Ishikawa (cell line): ENCODE results near the gene ZNF805.

Experiments
- EP300 ChIP-seq: IDR thresholded peaks from 2 replicates; pipeline ENCODE4 v1.6.1; 2012; ENCODE audit warnings: borderline replicate concordance
- MAX ChIP-seq: IDR thresholded peaks from 2 replicates; pipeline ENCODE4 v1.6.1; 2012
- NFIC ChIP-seq: IDR thresholded peaks from 2 replicates; pipeline ENCODE4 v1.6.1; 2012
- TAF1 ChIP-seq: IDR thresholded peaks from 2 replicates; pipeline ENCODE4 v1.6.1; 2012; ENCODE audit warnings: low read depth, mild to moderate bottlenecking

- no peak for TF ChIP-seq MAX
- no peak for TF ChIP-seq EP300
- no peak for TF ChIP-seq NFIC
- TF ChIP-seq TAF1, result no peak
These were observed 52.1 kb downstream of the ZNF805 start for GRCh38 chr19:57292547-57292946.
